GM23338 (cell line): ENCODE results near the gene SLC39A11. TPM values are rescaled to one million over a fixed set of nuclear protein-coding genes. Genes with fewer than 3 reads are reported as not detected.

ENCODE experiments used
- ATAC-seq: fragments of 200-7000 bp; cut with Tn5 transposase; 3 replicates; pipeline ENCODE4 v1.9.1; 2020
- DNase-seq: peaks from one replicate; pipeline ENCODE4 v3.0.0-alpha.2; 2015; ENCODE audit warnings: low spot score
- H2AFZ ChIP-seq: fragments of 200-600 bp; sonication (generic); 2 replicates; pipeline ENCODE4 v1.8.0; 2016; ENCODE audit warnings: antibody characterized with exemption, mild to moderate bottlenecking, moderate library complexity
- H3F3A ChIP-seq: fragments of 200-600 bp; sonication (generic); replicated peaks from 2 replicates; pipeline ENCODE4 v1.8.0; 2017; ENCODE audit warnings: antibody characterized with exemption, mixed run types, low read depth
- H3K27ac ChIP-seq: fragments of 200-600 bp; sonication (generic); 2 replicates; pipeline ENCODE4 v1.6.1; 2016; ENCODE audit warnings: low read depth
- H3K27me3 ChIP-seq: fragments of 200-600 bp; sonication (generic); 2 replicates; pipeline ENCODE4 v1.8.0; 2016; ENCODE audit warnings: mild to moderate bottlenecking, mixed run types, moderate library complexity; ENCODE audit not compliant: insufficient read depth
- H3K36me3 ChIP-seq: fragments of 200-600 bp; sonication (generic); 2 replicates; pipeline ENCODE4 v1.8.0; 2016; ENCODE audit warnings: mild to moderate bottlenecking; ENCODE audit not compliant: insufficient read depth
- H3K4me1 ChIP-seq: fragments of 200-600 bp; sonication (generic); 2 replicates; pipeline ENCODE4 v1.8.0; 2016; ENCODE audit warnings: mild to moderate bottlenecking, moderate library complexity; ENCODE audit not compliant: insufficient read depth
- H3K4me2 ChIP-seq: fragments of 200-600 bp; sonication (generic); 2 replicates; pipeline ENCODE4 v1.7.1; 2017; ENCODE audit warnings: mixed run types
- H3K4me3 ChIP-seq: fragments of 200-600 bp; sonication (generic); 2 replicates; pipeline ENCODE4 v1.6.1; 2016; ENCODE audit warnings: mixed run types
- H3K79me2 ChIP-seq: fragments of 200-600 bp; sonication (generic); replicated peaks from 2 replicates; pipeline ENCODE4 v1.8.0; 2017; ENCODE audit warnings: mild to moderate bottlenecking; ENCODE audit not compliant: insufficient read depth
- H3K9me2 ChIP-seq: fragments of 200-600 bp; sonication (generic); 2 replicates; pipeline ENCODE4 v1.8.0; 2017; ENCODE audit not compliant: insufficient read depth
- H4K20me1 ChIP-seq: fragments of 200-600 bp; sonication (generic); replicated peaks from 2 replicates; pipeline ENCODE4 v1.8.0; 2017; ENCODE audit warnings: mild to moderate bottlenecking; ENCODE audit not compliant: insufficient read depth
- H3K27ac Mint-ChIP-seq: 2 replicates; pipeline ENCODE4 v1.8.0; 2020; ENCODE audit warnings: inconsistent platforms, mild to moderate bottlenecking, moderate library complexity, mixed read lengths
- H3K27me3 Mint-ChIP-seq: 3 replicates; pipeline ENCODE4 v1.8.0; 2022; ENCODE audit warnings: low read depth, mild to moderate bottlenecking, moderate library complexity, mixed read lengths, inconsistent platforms; ENCODE audit not compliant: insufficient read depth, poor library complexity
- H3K36me3 Mint-ChIP-seq: 3 replicates; pipeline ENCODE4 v1.8.0; 2021; ENCODE audit warnings: low read depth, mild to moderate bottlenecking, inconsistent platforms, moderate library complexity, mixed read lengths
- H3K4me1 Mint-ChIP-seq: 3 replicates; pipeline ENCODE4 v1.8.0; 2020; ENCODE audit warnings: mild to moderate bottlenecking, inconsistent platforms, mixed read lengths
- H3K4me3 Mint-ChIP-seq: 3 replicates; pipeline ENCODE4 v1.8.0; 2021; ENCODE audit warnings: moderate library complexity, mild to moderate bottlenecking, inconsistent platforms, mixed read lengths
- H3K9me3 Mint-ChIP-seq: 3 replicates; pipeline ENCODE4 v1.8.0; 2020; ENCODE audit warnings: moderate library complexity, mild to moderate bottlenecking, inconsistent platforms, mixed read lengths
- CREB1 ChIP-seq: fragments of 250-450 bp; sonication (Bioruptor Pico); IDR thresholded peaks from 2 replicates; pipeline ENCODE4 v1.5.0; 2020; ENCODE audit warnings: low read depth, mild to moderate bottlenecking, moderate library complexity
- ETS1 ChIP-seq: IDR thresholded peaks from 2 replicates; pipeline ENCODE4 v1.6.1; 2016; ENCODE audit warnings: antibody characterized with exemption
- EZH2 ChIP-seq: fragments of 200-600 bp; sonication (generic); IDR thresholded peaks from one replicate; pipeline ENCODE4 v1.8.0; 2017; ENCODE audit warnings: antibody characterized with exemption, mild to moderate bottlenecking, low read depth; ENCODE audit not compliant: unreplicated experiment
- EZH2phosphoT487 ChIP-seq: fragments of 200-600 bp; sonication (generic); IDR thresholded peaks from one replicate; pipeline ENCODE4 v1.8.1; 2018; ENCODE audit warnings: antibody characterized with exemption; ENCODE audit not compliant: unreplicated experiment
- JUNB ChIP-seq: IDR thresholded peaks from one replicate; pipeline ENCODE4 v1.6.1; 2016; ENCODE audit warnings: antibody characterized with exemption; ENCODE audit not compliant: unreplicated experiment
- NANOG ChIP-seq: IDR thresholded peaks from 2 replicates; pipeline ENCODE4 v1.6.1; 2016; ENCODE audit warnings: antibody characterized with exemption, borderline replicate concordance
- POLR2AphosphoS5 ChIP-seq: IDR thresholded peaks from 2 replicates; pipeline ENCODE4 v1.6.1; 2016; ENCODE audit warnings: antibody characterized with exemption, low read depth
- REST ChIP-seq: IDR thresholded peaks from one replicate; pipeline ENCODE4 v1.6.1; 2018; ENCODE audit warnings: antibody characterized with exemption; ENCODE audit not compliant: unreplicated experiment
- STAT1 ChIP-seq: IDR thresholded peaks from one replicate; pipeline ENCODE4 v1.6.1; 2016; ENCODE audit warnings: antibody characterized with exemption; ENCODE audit not compliant: unreplicated experiment
- ZNF114 ChIP-seq: fragments of 250-450 bp; sonication (Bioruptor Pico); IDR thresholded peaks from 2 replicates; pipeline ENCODE4 v1.5.0; 2020; ENCODE audit warnings: mild to moderate bottlenecking, moderate library complexity
- ZNF331 ChIP-seq: fragments of 250-450 bp; sonication (Bioruptor Pico); IDR thresholded peaks from 2 replicates; pipeline ENCODE4 v1.5.0; 2020; ENCODE audit warnings: low read depth, mild to moderate bottlenecking, moderate library complexity
- ZNF462 ChIP-seq: fragments of 250-450 bp; sonication (Bioruptor Pico); IDR thresholded peaks from 2 replicates; pipeline ENCODE4 v1.5.0; 2020; ENCODE audit warnings: mild to moderate bottlenecking, moderate library complexity
- polyA plus RNA-seq: library from polyadenylated mRNA; unstranded; fragments of >200 nt; fragmentation: Nextera tagmentation; extraction: Ambion mirVana; gene quantifications from 2 replicates; pipeline ENCODE4 v1.2.1, GENCODE V29; 2016
- total RNA-seq: library from RNA; depleted of rRNA; stranded (reverse); fragments of >200 nt; shearing (Covaris generic); gene quantifications from 2 replicates; pipeline ENCODE4 v1.2.3, GENCODE V29; 2014
- TF ChIP-seq, protein P1 (sequence below), 2 experiments: fragments of 200-600 bp in 1 of 2; sonication (generic) in 1 of 2; conservative IDR thresholded peaks; 2 replicates each; pipeline versions ENCODE4 v1.5.1 to v1.6.1; 2016 to 2017; ENCODE audit warnings: antibody characterized with exemption in 2 of 2, low read depth in 2 of 2, mild to moderate bottlenecking in 2 of 2, moderate library complexity in 1 of 2

The SLC39A11 gene
- total and polyA plus RNA-seq, 2 experiments from 2014 or later: 10.8 to 18.1 TPM

GRCh38 chr17:72804949-72805707 is 287.4 kb downstream of the SLC39A11 start:
- Histone ChIP-seq H4K20me1 (no peaks in the 10 kb centered on the region), H3K4me3 (no peak overlapping the region), H3K4me1 (no peaks in the 10 kb centered on the region), H3F3A (no peaks in the 10 kb centered on the region), H2AFZ (no peak overlapping the region), H3K4me2 (no peak overlapping the region), H3K36me3 (no peaks in the 10 kb centered on the region), H3K27me3 (no peaks in the 10 kb centered on the region), H3K9me2 (peaks cover 17% of the 10 kb centered on the region), H3K27ac (no peak overlapping the region), H3K79me2 (no peaks in the 10 kb centered on the region)
- no peak for TF ChIP-seq ZNF462 (CRISPR knock-in tag)
- TF ChIP-seq JUNB: no peak
- TF ChIP-seq REST: no peak
- no peak for TF ChIP-seq EZH2phosphoT487
- TF ChIP-seq, protein P1, sequence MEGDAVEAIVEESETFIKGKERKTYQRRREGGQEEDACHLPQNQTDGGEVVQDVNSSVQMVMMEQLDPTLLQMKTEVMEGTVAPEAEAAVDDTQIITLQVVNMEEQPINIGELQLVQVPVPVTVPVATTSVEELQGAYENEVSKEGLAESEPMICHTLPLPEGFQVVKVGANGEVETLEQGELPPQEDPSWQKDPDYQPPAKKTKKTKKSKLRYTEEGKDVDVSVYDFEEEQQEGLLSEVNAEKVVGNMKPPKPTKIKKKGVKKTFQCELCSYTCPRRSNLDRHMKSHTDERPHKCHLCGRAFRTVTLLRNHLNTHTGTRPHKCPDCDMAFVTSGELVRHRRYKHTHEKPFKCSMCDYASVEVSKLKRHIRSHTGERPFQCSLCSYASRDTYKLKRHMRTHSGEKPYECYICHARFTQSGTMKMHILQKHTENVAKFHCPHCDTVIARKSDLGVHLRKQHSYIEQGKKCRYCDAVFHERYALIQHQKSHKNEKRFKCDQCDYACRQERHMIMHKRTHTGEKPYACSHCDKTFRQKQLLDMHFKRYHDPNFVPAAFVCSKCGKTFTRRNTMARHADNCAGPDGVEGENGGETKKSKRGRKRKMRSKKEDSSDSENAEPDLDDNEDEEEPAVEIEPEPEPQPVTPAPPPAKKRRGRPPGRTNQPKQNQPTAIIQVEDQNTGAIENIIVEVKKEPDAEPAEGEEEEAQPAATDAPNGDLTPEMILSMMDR (conservative IDR thresholded peaks at IDR 0.05; ENCODE audit: low read depth in 2 of 2): no peak
- TF ChIP-seq POLR2AphosphoS5: no peak
- no peak for TF ChIP-seq ZNF331 (CRISPR knock-in tag)
- TF ChIP-seq ZNF114: no peak
- TF ChIP-seq EZH2: no peak
- no peak for TF ChIP-seq STAT1
- TF ChIP-seq ETS1: no peak
- TF ChIP-seq NANOG: no peak
- TF ChIP-seq CREB1 (CRISPR knock-in tag): no peak
- DNase-seq: no peak
- Mint-ChIP-seq H3K27ac (no peak overlapping the region), H3K4me3 (no peak overlapping the region), H3K36me3 (peaks cover 13% of the 10 kb centered on the region; the same call in 2 of the 3 replicates), H3K4me1 (no peaks in the 10 kb centered on the region), H3K27me3 (peaks cover 4% of the 10 kb centered on the region), H3K9me3 (peaks cover 21% of the 10 kb centered on the region)
- ATAC-seq: no peak
